Endothelial cell of umbilical vein (primary cell): Measurements from ENCODE around the gene MRTFA. TPM values are rescaled to one million over a fixed set of nuclear protein-coding genes. Genes with fewer than 3 reads are reported as not detected.
A peak's percentile ranks its signal among the peaks of the same experiment; 100 is the strongest.

Source experiments
- BruUV-seq: library from RNA; stranded (reverse); fragments of 400-500 nt; replicated peaks from 2 replicates; lab custom pipeline; 2021; lab: Mats Ljungman, UMichigan
- CTCF ChIA-PET: fragments of 300-600, 350-600 bp; sonication (Branson Sonifier 250); formaldehyde crosslinking; loops from one replicate; lab custom pipeline; 2021; ENCODE audit warnings: antibody characterized with exemption, inconsistent platforms; lab: Charles Lee
- POLR2A ChIA-PET: fragments of 300-600, 350-600 bp; sonication (Branson Sonifier 250); formaldehyde crosslinking; loops from one replicate; lab custom pipeline; 2021; ENCODE audit warnings: antibody characterized with exemption, inconsistent platforms; lab: Charles Lee
- DNase-seq: peaks from one replicate; pipeline ENCODE4 v3.0.0-alpha.2; 2011; ENCODE audit warnings: low read depth, low spot score
- FAIRE-seq: peaks from 2 replicates; lab custom pipeline; 2011; peaks lifted over from hg19 to GRCh38; lab: Jason Lieb, UNC
- H2AFZ ChIP-seq: 2 replicates; pipeline ENCODE4 v1.6.0; 2012; ENCODE audit warnings: low read depth, low read length, control low read depth, inconsistent platforms
- H3K27ac ChIP-seq: 2 replicates; pipeline ENCODE4 v1.5.1; 2011; ENCODE audit warnings: low read depth, mild to moderate bottlenecking, control low read depth, low read length, moderate library complexity; ENCODE audit not compliant: insufficient read depth
- H3K27me3 ChIP-seq, 2 experiments: 2 replicates each; pipeline versions ENCODE4 v1.6.0 to v1.6.1; 2011; ENCODE audit warnings: low read length in 2 of 2, mixed read lengths in 1 of 2; ENCODE audit not compliant: control insufficient read depth in 2 of 2, insufficient read depth in 2 of 2
- H3K36me3 ChIP-seq, 2 experiments: 2 replicates in 1 of 2; 3 replicates in 1 of 2; pipeline ENCODE4 v1.5.1; 2011; ENCODE audit warnings: low read length in 2 of 2, mild to moderate bottlenecking in 1 of 2, moderate library complexity in 1 of 2; ENCODE audit not compliant: control insufficient read depth in 2 of 2, insufficient read depth in 2 of 2; ENCODE audit errors: extremely low read depth in 1 of 2
- H3K4me1 ChIP-seq: 3 replicates; pipeline ENCODE4 v1.5.1; 2011; ENCODE audit warnings: mild to moderate bottlenecking, low read length; ENCODE audit not compliant: control insufficient read depth, insufficient read depth; ENCODE audit errors: extremely low read depth
- H3K4me2 ChIP-seq: 2 replicates; pipeline ENCODE4 v1.6.1; 2011; ENCODE audit warnings: low read length, control low read depth, mixed read lengths; ENCODE audit not compliant: insufficient read depth
- H3K4me3 ChIP-seq, 3 experiments: fragments of 200-600 bp in 1 of 3; sonication (generic), shearing (Covaris generic) in 1 of 3; replicated peaks in 1 of 3; 2 replicates each; pipeline ENCODE4 v1.5.1; 2011 to 2016; ENCODE audit warnings: control low read depth in 3 of 3, low read length in 3 of 3, mild to moderate bottlenecking in 2 of 3, inconsistent platforms in 1 of 3, low read depth in 1 of 3, moderate library complexity in 1 of 3; ENCODE audit not compliant: insufficient read depth in 1 of 3
- H3K79me2 ChIP-seq: 2 replicates; pipeline ENCODE4 v1.6.0; 2012; ENCODE audit warnings: low read length, inconsistent platforms; ENCODE audit not compliant: control insufficient read depth, insufficient read depth
- H3K9ac ChIP-seq: replicated peaks from 2 replicates; pipeline ENCODE3; 2011; ENCODE audit warnings: low read length, control low read depth; ENCODE audit not compliant: insufficient read depth; ENCODE audit errors: extremely low read depth
- H3K9me1 ChIP-seq: replicated peaks from 3 replicates; pipeline ENCODE4 v1.6.0; 2011; ENCODE audit warnings: mild to moderate bottlenecking, low read length; ENCODE audit not compliant: control insufficient read depth, insufficient read depth; ENCODE audit errors: extremely low read depth
- H3K9me3 ChIP-seq: replicated peaks from 2 replicates; pipeline ENCODE4 v1.5.1; 2012; ENCODE audit warnings: low read length, inconsistent platforms; ENCODE audit not compliant: control insufficient read depth, insufficient read depth
- H4K20me1 ChIP-seq: replicated peaks from 2 replicates; pipeline ENCODE3; 2011; ENCODE audit warnings: mild to moderate bottlenecking, low read length; ENCODE audit not compliant: control insufficient read depth, insufficient read depth; ENCODE audit errors: extremely low read depth
- CTCF ChIP-seq, 2 donors: IDR thresholded peaks; 1 replicate in 1 of 2; 2 replicates in 1 of 2; pipeline ENCODE4 v1.5.1; 2011; ENCODE audit warnings: low read length in 2 of 2, mild to moderate bottlenecking in 2 of 2, moderate library complexity in 2 of 2, control low read depth in 1 of 2, inconsistent platforms in 1 of 2, low read depth in 1 of 2; ENCODE audit not compliant: insufficient read depth in 1 of 2; ENCODE audit errors: extremely low read depth in 1 of 2
- EZH2 ChIP-seq: IDR thresholded peaks from 2 replicates; pipeline ENCODE4 v1.6.1; 2012; ENCODE audit warnings: borderline replicate concordance, low read depth, mild to moderate bottlenecking, moderate library complexity, low read length, inconsistent platforms; ENCODE audit not compliant: severe bottlenecking
- FOS ChIP-seq: IDR thresholded peaks from 2 replicates; pipeline ENCODE4 v1.6.1; 2011; ENCODE audit warnings: mild to moderate bottlenecking, low read length, moderate library complexity, borderline replicate concordance; ENCODE audit not compliant: insufficient read depth
- GATA2 ChIP-seq: IDR thresholded peaks from 2 replicates; pipeline ENCODE4 v1.7.0; 2011; ENCODE audit warnings: low read depth, mild to moderate bottlenecking, moderate library complexity, mixed read lengths, low read length; ENCODE audit not compliant: insufficient read length, insufficient read depth
- JUN ChIP-seq: IDR thresholded peaks from 2 replicates; pipeline ENCODE4 v1.6.1; 2011; ENCODE audit warnings: borderline replicate concordance, low read depth; ENCODE audit not compliant: insufficient read length, insufficient read depth
- dilution Hi-C: fragments of 300-500 bp; cut with MboI; formaldehyde crosslinking; loops from one replicate; pipeline ENCODE4 v1.15.0; 2019; ENCODE audit warnings: low sequenced_read_pairs; ENCODE audit not compliant: extremely low pct_ligation_motif_present
- intact Hi-C: fragments of 100-400 bp; cut with micrococcal nuclease; formaldehyde crosslinking; loops from one replicate; pipeline ENCODE4 v1.10.0; 2022
- polyA plus RNA-seq, 4 experiments: library from polyadenylated mRNA; depleted of rRNA in 3 of 4; stranded (reverse) in 3 of 4; unstranded in 1 of 4; fragments of >200 nt; gene quantifications; 2 replicates each; pipeline versions ENCODE4 v1.2.1 to v1.2.3, GENCODE V29; 2011 to 2012; ENCODE audit warnings: missing spikeins in 1 of 4
- total RNA-seq: library from RNA; stranded (reverse); gene quantifications from 2 replicates; pipeline ENCODE4 v1.2.3, GENCODE V29; 2021

Gene MRTFA
- total and polyA plus RNA-seq, 2 donors (not counting 3 experiments of a cell fraction or from before 2014, with no cell fraction given) = 13.6 to 44.1 TPM

- no TSS peak for BruUV-seq
- no peak overlapping the region for H3K27ac ChIP-seq
- no peak overlapping the region for H2AFZ ChIP-seq
- H3K4me2 ChIP-seq = no peak overlapping the region
- dilution Hi-C loops = no loop called here
- H3K9ac ChIP-seq = no peak overlapping the region
- H3K4me1 ChIP-seq = peaks cover 2% of the 10 kb centered on the region
- no peaks in the 10 kb centered on the region for H3K9me1 ChIP-seq
- intact Hi-C loops = loop anchor here (1.0 to 2.0 kb wide), 3 partner anchors 112 to 127 kb away; partner anchors contain the start of gene MRTFA
- H3K79me2 ChIP-seq = peaks cover 1% of the 10 kb centered on the region
- H3K9me3 ChIP-seq = no peaks in the 10 kb centered on the region
- POLR2A ChIA-PET = interaction anchor here (0.6 kb wide), 1 partner anchor 10 kb away, joined by 3 read pairs; no protein-coding TSS in a partner anchor
- H3K27me3 ChIP-seq = no peaks in the 10 kb centered on the region
- CTCF ChIA-PET = interaction anchor here (0.8 to 4.2 kb wide), 29 partner anchors 8 to 377 kb away, joined by 3 to 83 read pairs (median 5); partner anchors contain the start of gene MRTFA
- no peak for FAIRE-seq
- H3K4me3 ChIP-seq = no peak overlapping the region
- TF ChIP-seq FOS (no peak), CTCF (IDR thresholded peaks at IDR 0.05; ENCODE audit: extremely low read depth in 1 of 2, insufficient read depth in 1 of 2, low read depth in 1 of 2, low read length in 2 of 2) (peak in 1 of 2 donors; percentile 13)
- peak; percentile 13 for DNase-seq
- H3K36me3 ChIP-seq = no peaks in the 10 kb centered on the region
- H4K20me1 ChIP-seq = no peaks in the 10 kb centered on the region
These were observed 111.9 kb downstream of the MRTFA start for GRCh38 chr22:40524392-40525249.

- FAIRE-seq (no peak), DNase-seq (no peak)
- peaks cover 2% of the 10 kb centered on the region for H3K4me1 ChIP-seq
- H4K20me1 ChIP-seq = no peaks in the 10 kb centered on the region
- POLR2A ChIA-PET = no interaction called here
- no peak overlapping the region for H2AFZ ChIP-seq
- H3K27me3 ChIP-seq = no peaks in the 10 kb centered on the region
- intact Hi-C loops (no loop called here), dilution Hi-C loops (no loop called here)
- H3K4me3 ChIP-seq = no peak overlapping the region
- H3K9ac ChIP-seq = no peak overlapping the region
- no TSS peak for BruUV-seq
- no peak overlapping the region for H3K4me2 ChIP-seq
- H3K27ac ChIP-seq = no peak overlapping the region
- TF ChIP-seq GATA2 (no peak), EZH2 (no peak), FOS (no peak), JUN (no peak)
- H3K79me2 ChIP-seq = peaks cover 1% of the 10 kb centered on the region
- no peaks in the 10 kb centered on the region for H3K36me3 ChIP-seq
- no peaks in the 10 kb centered on the region for H3K9me1 ChIP-seq
- no peaks in the 10 kb centered on the region for H3K9me3 ChIP-seq
- CTCF ChIA-PET = no interaction called here
These were observed 114.4 kb downstream of the MRTFA start for GRCh38 chr22:40522141-40522540.
